Middle frontal gyrus (tissue), 1 donor: Measurements from ENCODE around the gene MUC5AC.

Experiments used
- DNase-seq: peaks from one replicate; pipeline ENCODE4 v3.0.0-alpha.2; 2015; ENCODE audit warnings: low spot score; ENCODE audit errors: extremely low spot score

The MUC5AC gene

DNA sequence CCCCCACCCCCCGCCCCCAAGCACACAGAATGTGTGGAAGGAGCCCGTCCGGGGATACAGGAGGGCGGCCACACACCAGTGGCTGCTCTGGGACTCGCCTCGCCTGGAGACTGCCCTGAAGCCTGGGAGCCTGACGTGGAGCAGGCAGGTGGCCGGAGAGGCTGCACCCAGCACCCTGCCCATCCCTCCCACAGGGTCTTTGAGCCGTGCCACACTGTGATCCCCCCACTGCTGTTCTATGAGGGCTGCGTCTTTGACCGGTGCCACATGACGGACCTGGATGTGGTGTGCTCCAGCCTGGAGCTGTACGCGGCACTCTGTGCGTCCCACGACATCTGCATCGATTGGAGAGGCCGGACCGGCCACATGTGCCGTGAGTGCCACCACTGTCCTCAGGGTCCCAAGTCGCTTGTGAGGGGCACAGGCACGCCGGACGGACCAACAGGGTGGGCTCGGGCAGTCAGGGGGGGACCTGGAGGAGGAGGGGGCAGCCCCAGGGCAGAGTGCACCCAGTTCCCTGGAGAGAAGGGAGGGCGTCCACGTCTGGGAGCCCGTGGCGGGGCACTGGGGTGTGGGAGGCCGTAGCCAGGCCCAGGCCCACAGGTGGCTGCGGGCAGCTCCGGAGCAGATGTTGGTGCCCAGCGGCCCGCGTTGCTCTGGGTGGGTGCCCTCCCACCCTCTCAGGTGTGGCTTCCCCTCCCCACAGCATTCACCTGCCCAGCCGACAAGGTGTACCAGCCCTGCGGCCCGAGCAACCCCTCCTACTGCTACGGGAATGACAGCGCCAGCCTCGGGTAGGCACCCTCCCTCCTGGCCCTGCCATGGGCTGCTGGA, 38.1 kb downstream of the MUC5AC start:
- DNase-seq, result no peak

GRCh38 chr11:1196516-1197391, 39.0 kb downstream of the MUC5AC start:
- no peak for DNase-seq

- no peak for DNase-seq
Measured at GRCh38 chr11:1197431-1197885, 39.7 kb downstream of the MUC5AC start.

DNA sequence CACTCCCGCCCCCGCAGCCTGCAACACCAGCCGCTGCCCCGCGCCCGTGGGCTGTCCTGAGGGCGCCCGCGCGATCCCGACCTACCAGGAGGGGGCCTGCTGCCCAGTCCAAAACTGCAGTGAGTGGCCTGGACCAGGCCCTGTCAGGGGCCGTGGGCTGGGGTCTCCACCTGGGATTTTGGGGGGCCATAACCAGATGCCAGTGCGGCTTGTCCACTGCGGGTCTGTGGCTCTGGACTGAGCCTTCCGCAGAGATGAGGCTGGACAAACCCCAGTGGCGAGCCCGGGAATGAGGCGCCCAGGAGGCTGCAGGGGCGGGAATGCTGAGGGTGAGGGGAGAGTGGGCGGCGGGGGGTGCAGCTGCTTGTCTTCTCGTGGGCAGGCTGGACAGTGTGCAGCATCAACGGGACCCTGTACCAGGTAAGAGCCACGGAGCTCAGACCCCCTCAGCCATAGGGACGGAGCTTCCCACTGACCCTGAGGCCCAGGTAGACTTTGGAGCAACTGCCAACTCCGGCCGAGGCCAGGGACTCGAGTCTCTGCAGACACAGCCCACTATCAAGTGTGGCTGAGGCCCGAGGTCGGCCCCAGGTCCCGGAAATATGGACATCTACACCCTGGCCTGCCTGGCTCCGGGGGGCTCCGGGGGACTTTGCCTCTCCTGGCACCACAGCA, 40.3 kb downstream of the MUC5AC start:
- no peak for DNase-seq

GRCh38 chr11:1198561-1199240, 40.9 kb downstream of the MUC5AC start:
- DNase-seq, result no peak

GRCh38 chr11:1199241-1199750, 41.5 kb downstream of the MUC5AC start:
- no peak for DNase-seq

DNA sequence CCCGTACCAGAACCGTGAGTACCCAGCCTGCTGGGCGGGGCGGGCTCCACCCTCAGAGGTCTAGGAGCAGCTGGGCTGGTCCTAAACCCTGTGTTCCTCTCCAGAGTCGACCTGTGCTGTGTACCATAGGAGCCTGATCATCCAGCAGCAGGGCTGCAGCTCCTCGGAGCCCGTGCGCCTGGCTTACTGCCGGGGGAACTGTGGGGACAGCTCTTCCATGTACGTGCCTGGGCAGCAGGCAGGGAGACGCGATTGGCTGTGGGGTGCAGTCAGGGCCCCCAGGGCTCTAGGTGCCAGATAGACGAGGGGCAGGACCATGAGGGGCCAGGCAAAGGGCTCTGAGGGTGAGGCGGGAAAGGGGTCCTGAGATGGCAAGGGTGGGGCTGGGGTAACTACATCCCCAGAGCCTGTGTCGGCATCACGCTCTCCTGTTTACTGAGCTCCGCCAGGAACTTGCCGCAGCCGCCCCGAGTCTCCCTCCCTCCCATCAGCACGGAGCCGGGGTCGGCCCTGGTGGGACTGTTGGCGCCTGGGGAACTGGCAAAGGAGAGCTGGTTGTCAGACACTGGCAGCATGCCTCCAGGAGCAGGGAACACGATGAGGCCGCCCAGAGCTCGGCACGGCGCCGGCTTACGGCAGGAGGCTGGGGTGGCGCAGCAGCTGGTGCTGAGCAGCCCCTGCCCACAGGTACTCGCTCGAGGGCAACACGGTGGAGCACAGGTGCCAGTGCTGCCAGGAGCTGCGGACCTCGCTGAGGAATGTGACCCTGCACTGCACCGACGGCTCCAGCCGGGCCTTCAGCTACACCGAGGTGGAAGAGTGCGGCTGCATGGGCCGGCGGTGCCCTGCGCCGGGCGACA, 42.2 kb downstream of the MUC5AC start:
- DNase-seq, result no peak

- DNase-seq, result no peak
Measured at GRCh38 chr11:1200611-1201191, 42.9 kb downstream of the MUC5AC start.

- no peak for DNase-seq
Measured at GRCh38 chr11:1201395-1202153, 43.8 kb downstream of the MUC5AC start.

GRCh38 chr11:1202154-1202775, 44.5 kb downstream of the MUC5AC start:
- no peak for DNase-seq

- DNase-seq, result peak; percentile 16
Measured at GRCh38 chr11:1202776-1203504, 45.2 kb downstream of the MUC5AC start.

DNA sequence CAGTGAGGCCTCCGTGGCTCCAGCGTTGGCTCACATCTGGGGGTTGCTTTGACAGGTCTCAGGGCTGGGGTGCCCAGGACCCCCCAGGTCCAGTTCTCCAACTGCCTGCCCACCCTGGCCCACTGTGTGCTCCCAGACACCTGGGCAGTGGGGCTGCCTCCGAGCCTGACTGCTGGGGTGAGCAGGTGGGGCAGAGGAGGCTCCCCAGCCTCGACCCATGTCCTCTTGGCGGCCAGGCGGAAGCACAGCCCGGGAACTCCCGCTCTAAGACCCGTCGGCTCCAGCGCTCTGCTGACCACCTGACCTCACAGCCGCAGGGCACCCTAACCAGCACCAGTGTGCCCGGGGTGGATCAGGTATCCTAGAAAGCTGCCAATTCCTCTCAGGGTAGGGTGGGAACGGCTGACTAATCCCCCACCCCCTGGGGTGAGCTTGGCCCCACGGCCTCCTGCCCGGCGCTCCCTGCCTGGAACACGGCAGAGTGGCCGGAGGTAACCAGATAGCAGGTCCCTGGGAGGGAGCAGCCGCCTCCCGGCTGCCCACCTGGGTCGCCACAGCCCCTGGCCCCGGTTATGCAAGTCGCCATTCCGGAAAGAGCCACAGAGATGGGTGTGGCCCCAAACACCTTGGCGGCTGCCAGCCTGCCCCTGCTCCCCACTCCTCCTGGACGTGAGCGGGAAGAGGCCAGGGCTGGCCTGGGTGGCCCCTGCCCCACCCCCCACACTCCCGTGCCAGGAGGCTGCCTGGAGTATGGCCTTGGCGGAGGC, 45.9 kb downstream of the MUC5AC start:
- no peak for DNase-seq

DNA sequence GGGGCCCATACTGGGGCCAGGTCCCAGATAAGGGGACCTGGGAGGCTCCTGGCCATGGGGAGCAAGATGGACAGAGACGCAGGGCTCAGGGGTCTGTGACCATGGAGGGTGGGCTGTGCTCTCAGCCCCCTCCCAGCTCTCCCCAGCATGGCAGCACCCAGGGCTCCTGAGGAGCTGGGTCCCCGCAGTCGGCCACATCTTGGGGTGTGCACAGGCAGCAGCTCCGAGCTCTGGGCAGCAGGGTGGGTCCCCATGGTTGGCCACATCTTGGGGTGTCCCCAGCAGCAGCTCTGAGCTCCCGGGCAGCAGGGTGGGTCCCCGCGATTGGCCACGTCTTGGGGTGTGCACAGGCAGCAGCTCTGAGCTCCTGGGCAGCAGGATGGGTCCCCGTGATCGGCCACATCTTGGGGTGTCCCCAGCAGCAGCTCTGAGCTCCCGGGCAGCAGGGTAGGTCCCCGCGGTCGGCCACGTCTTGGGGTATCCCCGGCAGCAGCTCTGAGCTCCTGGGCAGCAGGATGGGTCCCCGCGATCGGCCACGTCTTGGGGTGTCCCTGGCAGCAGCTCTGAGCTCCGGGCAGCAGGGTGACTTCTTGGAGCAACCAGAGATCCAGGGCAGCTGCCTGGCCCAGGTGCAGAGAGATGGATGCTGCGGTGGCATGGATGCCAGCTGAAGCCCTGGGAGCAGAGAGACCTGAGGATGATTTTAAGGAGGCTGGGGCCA, 46.8 kb downstream of the MUC5AC start:
- no peak for DNase-seq

DNA sequence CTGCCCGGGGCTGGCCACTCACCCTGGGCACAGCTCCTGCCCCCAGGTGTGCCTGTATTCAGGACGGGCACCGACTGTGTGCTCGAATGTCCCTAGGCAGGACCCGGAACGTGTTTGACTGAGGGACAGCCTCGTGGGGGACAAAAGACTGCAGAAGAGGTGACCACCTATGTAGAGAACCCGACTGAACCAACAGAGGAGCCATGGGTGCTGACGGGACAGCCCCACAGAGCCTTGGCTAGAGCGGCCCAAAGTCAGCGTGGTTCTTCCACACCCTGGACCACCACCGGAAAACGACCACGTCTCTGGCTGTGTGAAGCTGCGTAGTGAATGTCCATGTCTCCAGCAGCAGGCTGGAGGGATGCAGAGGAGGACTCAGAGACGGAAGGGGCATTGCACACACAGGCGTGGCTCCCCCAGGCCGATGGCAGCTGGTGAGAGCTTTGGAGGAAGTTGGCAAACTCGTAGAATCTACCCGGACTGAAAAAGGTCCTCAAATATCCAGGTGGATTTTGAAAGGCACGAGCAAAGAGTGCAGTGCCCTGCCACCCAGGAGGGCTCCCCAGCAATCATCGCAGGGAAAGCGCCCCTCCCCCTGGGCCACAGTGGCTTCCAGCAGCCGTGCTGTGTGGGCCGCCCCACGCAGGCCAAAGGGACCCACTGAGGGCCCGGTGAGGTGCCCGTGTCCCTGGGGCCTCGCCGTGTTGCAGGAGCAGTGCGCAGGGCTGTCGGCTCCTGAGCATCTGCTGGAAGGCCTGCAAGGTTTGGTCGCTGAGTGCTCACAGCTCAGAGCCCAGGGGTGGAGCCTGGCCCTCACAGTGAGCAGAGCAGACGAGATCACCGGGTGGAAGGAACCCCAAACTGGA, 47.6 kb downstream of the MUC5AC start:
- no peak for DNase-seq

DNA sequence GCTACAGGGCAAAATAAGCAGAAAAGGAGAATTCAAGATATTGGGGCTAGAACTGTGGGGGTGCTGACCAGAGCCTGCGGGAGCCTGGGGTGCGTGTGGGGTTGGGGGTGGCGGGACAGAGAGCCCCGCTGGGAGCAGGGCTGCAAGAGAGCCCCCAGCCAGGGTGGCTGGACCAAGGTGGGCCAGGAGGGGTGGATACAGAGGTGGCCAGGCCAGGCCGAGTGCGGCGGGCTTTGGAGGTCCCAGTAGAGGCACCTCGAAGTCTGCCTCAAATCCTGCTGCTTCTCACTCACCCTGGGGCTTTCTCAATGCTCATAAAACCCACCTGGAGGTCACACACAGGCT, 48.2 kb downstream of the MUC5AC start:
- DNase-seq, result no peak
